SH-SY5Y (cell line): Measurements from ENCODE around the gene JAGN1.

Experiments
- GATA2 ChIP-seq: IDR thresholded peaks from 2 replicates; pipeline ENCODE4 v1.6.1; 2011; ENCODE audit warnings: mild to moderate bottlenecking, low read depth, low read length
- GATA3 ChIP-seq: IDR thresholded peaks from 2 replicates; pipeline ENCODE4 v1.6.1; 2011; ENCODE audit warnings: low read depth, mild to moderate bottlenecking, low read length, moderate library complexity

DNA sequence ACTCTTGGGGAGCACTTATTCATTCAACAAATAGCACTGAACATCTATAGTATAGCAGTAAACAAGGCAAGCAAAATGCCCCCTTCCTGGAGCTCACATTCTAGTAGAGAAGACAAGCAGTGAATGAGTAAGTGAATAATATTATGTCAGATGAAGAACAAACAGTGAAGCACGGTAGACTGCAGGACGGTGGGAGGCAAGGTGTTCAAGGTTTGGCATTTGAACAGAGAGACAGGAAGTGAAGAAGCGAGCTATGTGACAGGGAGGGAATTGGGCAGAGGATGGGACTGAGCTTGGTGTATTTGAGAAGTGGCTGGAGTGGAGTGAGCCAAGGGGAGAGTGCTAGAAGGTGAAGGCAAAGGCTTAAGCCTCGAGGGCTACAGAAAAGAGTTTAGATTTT is 44.6 kb downstream of the JAGN1 start:
- no peak for TF ChIP-seq GATA2
- TF ChIP-seq GATA3, result no peak
